ENCODE measurements around the gene IZUMO4.

GRCh38 chr19:2111886-2112285, 15.2 kb downstream of the IZUMO4 start:
- no peak for TF ChIP-seq CTCF (IDR thresholded peaks at IDR 0.05)
- TF ChIP-seq EP300 (IDR thresholded peaks at IDR 0.05) = no peak
- TF ChIP-seq POLR2AphosphoS5 (IDR thresholded peaks at IDR 0.05) = no peak
